ENCODE results near the gene IPPK. TPM values are rescaled to one million over a fixed set of nuclear protein-coding genes. Genes with fewer than 3 reads are reported as not detected.

Gene IPPK
- total and polyA plus RNA-seq, 2 of the 8 experiments (the other 6 are each of a cell fraction or from before 2014, with no cell fraction given) = 10.5 to 13.6 TPM

- H3K27ac ChIP-seq (ENCODE audit: low read depth, low read length) = no peak overlapping the region
- H3K4me3 ChIP-seq (ENCODE audit: extremely low read depth in 1 of 4, insufficient read depth in 2 of 4, low read depth in 3 of 4, low read length in 4 of 4) = no peak overlapping the region
- TF ChIP-seq FOSL1 (IDR thresholded peaks at IDR 0.05; ENCODE audit: insufficient read depth, low read depth, low read length) = no peak
- H2BK5ac ChIP-seq (ENCODE audit: low read depth, low read length) = no peak overlapping the region
- no peaks in the 10 kb centered on the region for H3K9me3 ChIP-seq (ENCODE audit: insufficient read depth in 2 of 2, low read depth in 1 of 2, low read length in 1 of 2)
- no peaks in the 10 kb centered on the region for H3K79me2 ChIP-seq (ENCODE audit: control insufficient read depth in 1 of 2, insufficient read depth in 2 of 2, low read length in 2 of 2)
- H2BK15ac ChIP-seq (ENCODE audit: low read length) = no peak overlapping the region
- no peak overlapping the region for H2BK12ac ChIP-seq (ENCODE audit: low read depth, low read length)
- H2BK120ac ChIP-seq (replicated peaks; ENCODE audit: low read depth, low read length) = no peak overlapping the region
- no peak overlapping the region for H2AFZ ChIP-seq (ENCODE audit: low read length)
- H3K23me2 ChIP-seq (ENCODE audit: low read depth, low read length) = no peaks in the 10 kb centered on the region
- FAIRE-seq (no peak), DNase-seq (ENCODE audit: low read depth in 1 of 2, low spot score in 2 of 2) (no peak)
- no peak overlapping the region for H4K8ac ChIP-seq (ENCODE audit: extremely low read depth, insufficient read depth, low read length)
- H4K91ac ChIP-seq (replicated peaks; ENCODE audit: insufficient read length, low read length) = no peak overlapping the region
- no peak overlapping the region for H3K56ac ChIP-seq (replicated peaks; ENCODE audit: insufficient read length, low read depth, low read length)
- H3K27me3 ChIP-seq (replicated peaks in 1 of 4; ENCODE audit: control insufficient read depth in 3 of 4, extremely low read depth in 1 of 4, insufficient read depth in 3 of 4, low read length in 3 of 4) = no peaks in the 10 kb centered on the region
- H4K5ac ChIP-seq (ENCODE audit: insufficient read length, low read depth, low read length) = no peak overlapping the region
- H2BK20ac ChIP-seq (ENCODE audit: low read length) = no peak overlapping the region
- H3K4me1 ChIP-seq (replicated peaks in 1 of 4; ENCODE audit: control insufficient read depth in 3 of 4, insufficient read depth in 4 of 4, low read length in 3 of 4) = no peaks in the 10 kb centered on the region
- no peak overlapping the region for H3K23ac ChIP-seq (ENCODE audit: insufficient read length)
- no peaks in the 10 kb centered on the region for H3K79me1 ChIP-seq (ENCODE audit: low read depth, low read length)
- H3K4ac ChIP-seq (replicated peaks; ENCODE audit: insufficient read length, low read depth, low read length) = no peak overlapping the region
- no peak overlapping the region for H3K4me2 ChIP-seq (ENCODE audit: insufficient read depth in 1 of 2, low read depth in 2 of 2, low read length in 2 of 2)
- peaks cover 0 to 2% of the 10 kb centered on the region in 2 experiments for H4K20me1 ChIP-seq (replicated peaks in 1 of 2; ENCODE audit: control insufficient read depth in 1 of 2, insufficient read depth in 2 of 2, low read length in 2 of 2)
- peaks cover 3 to 14% (median 8%) of the 10 kb centered on the region in 4 experiments; a peak in 6 of 8 replicates for H3K36me3 ChIP-seq (ENCODE audit: control insufficient read depth in 2 of 4, insufficient read depth in 4 of 4, low read length in 3 of 4)
- no peak overlapping the region for H3K18ac ChIP-seq (ENCODE audit: extremely low read depth, low read length)
- 91% methylated on average over 10 of the region's 10 CpGs; no CpG with 5 or more reads in 1 of the 2 experiments for WGBS, 2 experiments (ENCODE audit: extremely low coverage in 1 of 2, insufficient coverage in 1 of 2, insufficient read length in 1 of 2, insufficient replicate concordance in 2 of 2, low coverage in 1 of 2, low lambda C conversion rate in 2 of 2, missing lambda C conversion rate in 1 of 2)
- ChIA-PET POLR2A (ENCODE audit: partially characterized antibody) (no interaction called here), CTCF (ENCODE audit: partially characterized antibody) (interaction anchor here (0.6 to 1.0 kb wide), 2 partner anchors 10 to 15 kb away, joined by 3 read pairs; no protein-coding TSS in a partner anchor)
- H3K14ac ChIP-seq (ENCODE audit: insufficient read length) = no peak overlapping the region
- H2AK5ac ChIP-seq (ENCODE audit: low read depth, low read length) = no peak overlapping the region
- no peak overlapping the region for H3K9ac ChIP-seq (replicated peaks in 1 of 4; ENCODE audit: extremely low read depth in 1 of 4, low read depth in 3 of 4, low read length in 3 of 4)
These were observed 51.2 kb downstream of the IPPK start for GRCh38 chr9:92618633-92619225.

All from H1 (cell line).